ENCODE measurements around the gene CPN2. TPM values are rescaled to one million over a fixed set of nuclear protein-coding genes. Genes with fewer than 3 reads are reported as not detected.

Gene CPN2
- polyA plus RNA-seq, 2 of the 4 experiments (the other 2 are of a cell fraction) = not detected

DNA sequence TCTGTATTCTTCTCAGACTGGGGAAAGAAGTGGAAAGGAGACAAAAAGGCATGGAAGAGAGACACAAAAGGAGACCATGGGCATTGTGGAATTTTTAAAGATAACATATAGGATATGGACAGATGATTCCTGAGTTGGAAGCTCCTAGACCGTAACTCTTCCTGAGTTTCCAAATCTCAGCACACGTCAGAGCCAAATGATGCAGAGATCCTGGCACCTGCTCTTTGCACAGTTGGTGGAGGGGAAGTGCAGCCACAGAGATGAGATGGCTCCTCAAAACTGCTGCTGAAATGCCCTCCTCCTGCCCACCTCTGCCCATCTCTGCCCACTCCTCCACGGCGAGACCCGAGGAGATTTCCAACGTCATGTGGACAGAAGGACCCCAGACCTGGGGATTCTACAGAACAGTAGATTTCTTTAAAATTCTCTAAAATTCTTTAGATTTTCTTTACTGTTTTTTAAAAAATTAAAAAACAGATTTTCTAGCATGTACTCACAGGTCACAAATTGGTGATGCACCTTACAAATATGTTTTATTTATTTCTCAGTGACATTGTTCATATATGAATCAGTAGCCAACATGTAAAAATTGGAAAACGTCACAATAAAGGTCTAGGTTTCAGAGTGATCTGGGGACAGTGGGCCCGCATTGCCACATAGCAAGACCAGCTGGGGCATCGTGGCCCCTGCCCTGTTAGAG, 8.1 kb downstream of the CPN2 start:
- no peak for FAIRE-seq
- TF ChIP-seq EP300 (IDR thresholded peaks at IDR 0.05) (no peak), MAZ (IDR thresholded peaks at IDR 0.05; ENCODE audit: borderline replicate concordance, low read depth, low read length) (no peak), EHF (CRISPR knock-in tag; IDR thresholded peaks at IDR 0.05) (no peak), HEYL (CRISPR knock-in tag; IDR thresholded peaks at IDR 0.05) (no peak), FOXS1 (CRISPR knock-in tag; IDR thresholded peaks at IDR 0.05) (no peak), SMC3 (IDR thresholded peaks at IDR 0.05) (no peak), HOXA7 (CRISPR knock-in tag; IDR thresholded peaks at IDR 0.05) (no peak), TP53 (CRISPR knock-in tag; IDR thresholded peaks at IDR 0.05) (no peak), ELK1 (IDR thresholded peaks at IDR 0.05; ENCODE audit: low read depth, low read length) (no peak), POLR2A (IDR thresholded peaks at IDR 0.05; ENCODE audit: low read length) (no peak), NPAS2 (CRISPR knock-in tag; IDR thresholded peaks at IDR 0.05; ENCODE audit: borderline replicate concordance) (no peak)
- TF ChIP-seq, protein P1, sequence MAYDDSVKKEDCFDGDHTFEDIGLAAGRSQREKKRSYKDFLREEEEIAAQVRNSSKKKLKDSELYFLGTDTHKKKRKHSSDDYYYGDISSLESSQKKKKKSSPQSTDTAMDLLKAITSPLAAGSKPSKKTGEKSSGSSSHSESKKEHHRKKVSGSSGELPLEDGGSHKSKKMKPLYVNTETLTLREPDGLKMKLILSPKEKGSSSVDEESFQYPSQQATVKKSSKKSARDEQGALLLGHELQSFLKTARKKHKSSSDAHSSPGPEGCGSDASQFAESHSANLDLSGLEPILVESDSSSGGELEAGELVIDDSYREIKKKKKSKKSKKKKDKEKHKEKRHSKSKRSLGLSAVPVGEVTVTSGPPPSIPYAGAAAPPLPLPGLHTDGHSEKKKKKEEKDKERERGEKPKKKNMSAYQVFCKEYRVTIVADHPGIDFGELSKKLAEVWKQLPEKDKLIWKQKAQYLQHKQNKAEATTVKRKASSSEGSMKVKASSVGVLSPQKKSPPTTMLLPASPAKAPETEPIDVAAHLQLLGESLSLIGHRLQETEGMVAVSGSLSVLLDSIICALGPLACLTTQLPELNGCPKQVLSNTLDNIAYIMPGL (CRISPR knock-in tag; IDR thresholded peaks at IDR 0.05; ENCODE audit: borderline replicate concordance) = no peak
- TF ChIP-seq, protein P2, sequence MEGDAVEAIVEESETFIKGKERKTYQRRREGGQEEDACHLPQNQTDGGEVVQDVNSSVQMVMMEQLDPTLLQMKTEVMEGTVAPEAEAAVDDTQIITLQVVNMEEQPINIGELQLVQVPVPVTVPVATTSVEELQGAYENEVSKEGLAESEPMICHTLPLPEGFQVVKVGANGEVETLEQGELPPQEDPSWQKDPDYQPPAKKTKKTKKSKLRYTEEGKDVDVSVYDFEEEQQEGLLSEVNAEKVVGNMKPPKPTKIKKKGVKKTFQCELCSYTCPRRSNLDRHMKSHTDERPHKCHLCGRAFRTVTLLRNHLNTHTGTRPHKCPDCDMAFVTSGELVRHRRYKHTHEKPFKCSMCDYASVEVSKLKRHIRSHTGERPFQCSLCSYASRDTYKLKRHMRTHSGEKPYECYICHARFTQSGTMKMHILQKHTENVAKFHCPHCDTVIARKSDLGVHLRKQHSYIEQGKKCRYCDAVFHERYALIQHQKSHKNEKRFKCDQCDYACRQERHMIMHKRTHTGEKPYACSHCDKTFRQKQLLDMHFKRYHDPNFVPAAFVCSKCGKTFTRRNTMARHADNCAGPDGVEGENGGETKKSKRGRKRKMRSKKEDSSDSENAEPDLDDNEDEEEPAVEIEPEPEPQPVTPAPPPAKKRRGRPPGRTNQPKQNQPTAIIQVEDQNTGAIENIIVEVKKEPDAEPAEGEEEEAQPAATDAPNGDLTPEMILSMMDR (IDR thresholded peaks at IDR 0.05) = no peak
- TF ChIP-seq, protein P3, sequence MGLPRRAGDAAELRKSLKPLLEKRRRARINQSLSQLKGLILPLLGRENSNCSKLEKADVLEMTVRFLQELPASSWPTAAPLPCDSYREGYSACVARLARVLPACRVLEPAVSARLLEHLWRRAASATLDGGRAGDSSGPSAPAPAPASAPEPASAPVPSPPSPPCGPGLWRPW (IDR thresholded peaks at IDR 0.05) = no peak
- 67% methylated on average over 9 of the region's 9 CpGs for WGBS (ENCODE audit: missing lambda C conversion rate)
- Histone ChIP-seq H3K4me3 (no peak overlapping the region), H3K4me1 (no peaks in the 10 kb centered on the region), H3K27ac (no peak overlapping the region), H3K9me3 (no peaks in the 10 kb centered on the region), H3K4me2 (no peak overlapping the region)
- no peak for DNase-seq (ENCODE audit: low read depth in 1 of 2, low spot score in 1 of 2)
- ATAC-seq = no peak
- ChIA-PET CTCF (interaction anchor here (0.6 to 5.8 kb wide), 42 partner anchors 8 to 813 kb away, joined by 3 to 74 read pairs (median 5); partner anchors contain the start of genes CPN2 and TMEM44), POLR2A (no interaction called here)

- ChIA-PET CTCF (interaction anchor here (1.0 to 4.4 kb wide), 5 partner anchors 18 to 675 kb away, joined by 3 to 23 read pairs (median 4); no protein-coding TSS in a partner anchor), POLR2A (no interaction called here)
- Histone ChIP-seq H3K4me3 (no peak overlapping the region), H3K4me1 (no peaks in the 10 kb centered on the region), H3K9me3 (no peaks in the 10 kb centered on the region), H3K4me2 (no peak overlapping the region), H3K27ac (no peak overlapping the region)
- TF ChIP-seq RNF2 (IDR thresholded peaks at IDR 0.05; ENCODE audit: borderline replicate concordance, low read depth) = no peak
- TF ChIP-seq JUN (IDR thresholded peaks at IDR 0.05) = no peak
- TF ChIP-seq BHLHE40 (IDR thresholded peaks at IDR 0.05; ENCODE audit: low read depth, low read length) = no peak
- no peak for TF ChIP-seq GATA3 (IDR thresholded peaks at IDR 0.05; ENCODE audit: borderline replicate concordance)
- no peak for TF ChIP-seq NPAS2 (CRISPR knock-in tag; IDR thresholded peaks at IDR 0.05; ENCODE audit: borderline replicate concordance)
- TF ChIP-seq, protein P4, sequence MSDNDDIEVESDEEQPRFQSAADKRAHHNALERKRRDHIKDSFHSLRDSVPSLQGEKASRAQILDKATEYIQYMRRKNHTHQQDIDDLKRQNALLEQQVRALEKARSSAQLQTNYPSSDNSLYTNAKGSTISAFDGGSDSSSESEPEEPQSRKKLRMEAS (IDR thresholded peaks at IDR 0.05) = no peak
- TF ChIP-seq POLR2A (IDR thresholded peaks at IDR 0.05; ENCODE audit: low read length) = no peak
- TF ChIP-seq PHF8 (IDR thresholded peaks at IDR 0.05; ENCODE audit: borderline replicate concordance, low read depth) = no peak
- no peak for TF ChIP-seq CHD2 (IDR thresholded peaks at IDR 0.05; ENCODE audit: low read length, partially characterized antibody)
- no peak for TF ChIP-seq POLR2AphosphoS2 (conservative IDR thresholded peaks at IDR 0.05; ENCODE audit: low read length)
- no peak for TF ChIP-seq ZFP36 (IDR thresholded peaks at IDR 0.05; ENCODE audit: borderline replicate concordance, partially characterized antibody)
- ATAC-seq (no peak), DNase-seq (ENCODE audit: low read depth in 1 of 2, low spot score in 1 of 2) (no peak), FAIRE-seq (no peak)
- WGBS (ENCODE audit: missing lambda C conversion rate) = 88% methylated on average over 11 of the region's 24 CpGs
Measured at GRCh38 chr3:194340757-194341400, 10.2 kb downstream of the CPN2 start.
